HepG2 (cell line): ENCODE data around the gene PNMA5.

Source experiments
- ARID3A ChIP-seq: IDR thresholded peaks from 2 replicates; pipeline ENCODE4 v1.6.1; 2012; ENCODE audit warnings: low read depth, low read length, improper control_type of control experiment
- KDM1A ChIP-seq: IDR thresholded peaks from 2 replicates; pipeline ENCODE4 v1.6.1; 2016; ENCODE audit warnings: missing compliant biosample characterization
- MYNN ChIP-seq: sonication (generic); formaldehyde crosslinking; IDR thresholded peaks from 2 replicates; pipeline ENCODE4 v1.4.0; 2020; ENCODE audit warnings: mild to moderate bottlenecking, low read depth, missing genetic modification reagents
- PBX3 ChIP-seq: sonication (generic); formaldehyde crosslinking; IDR thresholded peaks from 2 replicates; pipeline ENCODE4 v1.8.1; 2023; ENCODE audit warnings: missing genetic modification reagents, inconsistent platforms, borderline replicate concordance
- POLR2AphosphoS5 ChIP-seq: IDR thresholded peaks from 2 replicates; pipeline ENCODE4 v1.6.1; 2012; ENCODE audit warnings: low read depth, low read length
- RBFOX2 ChIP-seq: fragments of 200-400 bp; formaldehyde crosslinking; IDR thresholded peaks from 2 replicates; pipeline ENCODE4 v1.6.1; 2017; ENCODE audit warnings: low read depth, mild to moderate bottlenecking, low read length
- TBL1XR1 ChIP-seq: fragments of 150-350 bp; IDR thresholded peaks from 2 replicates; pipeline ENCODE4 v1.6.1; 2014; ENCODE audit warnings: borderline replicate concordance, low read length; ENCODE audit not compliant: partially characterized antibody
- ZNF552 ChIP-seq: sonication (generic); formaldehyde crosslinking; IDR thresholded peaks from 2 replicates; pipeline ENCODE4 v1.9.0; 2022; ENCODE audit warnings: missing genetic modification reagents, mild to moderate bottlenecking, borderline replicate concordance

- TF ChIP-seq PBX3 (CRISPR knock-in tag) (no peak), TBL1XR1 (no peak), MYNN (CRISPR knock-in tag) (no peak), RBFOX2 (no peak), POLR2AphosphoS5 (no peak), KDM1A (CRISPR knock-in tag) (no peak), ZNF552 (no peak), ARID3A (no peak)
Observed at GRCh38 chrX:153019166-153019565, 25.2 kb upstream of the PNMA5 start.
